K562 (cell line): ENCODE results near the gene ZC3HAV1L. TPM values are rescaled to one million over a fixed set of nuclear protein-coding genes. Genes with fewer than 3 reads are reported as not detected.
A peak's percentile ranks its signal among the peaks of the same experiment; 100 is the strongest.

Source experiments
- ATAC-seq: fragments of 200-7000 bp; cut with Tn5 transposase; 3 replicates; pipeline ENCODE4 v1.9.1; 2020; ENCODE audit warnings: moderate library complexity
- BruUV-seq: library from RNA; stranded (reverse); fragments of 400-500 nt; replicated peaks from 2 replicates; lab custom pipeline; 2021; lab: Mats Ljungman, UMichigan
- CTCF ChIA-PET: fragments of 300-600 bp; formaldehyde crosslinking; extraction: SDS; loops from one replicate; lab custom pipeline; 2021; ENCODE audit warnings: low intra/inter-chr PET ratio; lab: Yijun Ruan, JAX
- POLR2A ChIA-PET: fragments of 300-600, 350-650 bp; sonication (Branson Sonifier 250); formaldehyde crosslinking; extraction: SDS; loops from one replicate; lab custom pipeline; 2021; ENCODE audit warnings: antibody characterized with exemption, inconsistent platforms; lab: Yijun Ruan, JAX
- DNase-seq, 4 experiments: peaks; one replicate each; pipeline versions ENCODE4 v3.0.0 to v3.0.0-alpha.2; 2011 to 2018; ENCODE audit warnings: low spot score in 3 of 4, mixed read lengths in 3 of 4; ENCODE audit errors: extremely low read depth in 1 of 4
- FAIRE-seq: peaks from 2 replicates; lab custom pipeline; 2011; peaks lifted over from hg19 to GRCh38; lab: Jason Lieb, UNC
- H2AFZ ChIP-seq: 2 replicates; pipeline ENCODE4 v1.6.0; 2011; ENCODE audit warnings: low read depth, low read length, control low read depth, inconsistent platforms
- H3K27ac ChIP-seq: fragments of 200-600 bp; 3 replicates; pipeline ENCODE4 v1.8.0; 2011; ENCODE audit warnings: low read depth, mild to moderate bottlenecking, control low read depth, inconsistent platforms, low read length, moderate library complexity, mixed read lengths; ENCODE audit errors: extremely low read depth
- H3K27me3 ChIP-seq, 2 experiments: fragments of 300-600 bp in 1 of 2; 2 replicates in 1 of 2; 3 replicates in 1 of 2; pipeline versions ENCODE4 v1.6.0 to v1.8.0; 2011; ENCODE audit warnings: inconsistent platforms in 2 of 2, low read length in 2 of 2, mild to moderate bottlenecking in 1 of 2, mixed read lengths in 1 of 2, moderate library complexity in 1 of 2; ENCODE audit not compliant: control insufficient read depth in 2 of 2, insufficient read depth in 2 of 2
- H3K36me3 ChIP-seq: fragments of 300-600 bp; 3 replicates; pipeline ENCODE4 v1.8.0; 2011; ENCODE audit warnings: mild to moderate bottlenecking, low read length, inconsistent platforms; ENCODE audit not compliant: control insufficient read depth, insufficient read depth
- H3K4me1 ChIP-seq, 2 experiments: fragments of 200-600 bp in 1 of 2; replicated peaks in 1 of 2; 2 replicates in 1 of 2; 3 replicates in 1 of 2; pipeline versions ENCODE4 v1.5.1 to v1.8.0; 2011; ENCODE audit warnings: inconsistent platforms in 2 of 2, low read length in 2 of 2, mild to moderate bottlenecking in 1 of 2, mixed read lengths in 1 of 2, moderate library complexity in 1 of 2; ENCODE audit not compliant: control insufficient read depth in 2 of 2, insufficient read depth in 2 of 2
- H3K4me2 ChIP-seq: 2 replicates; pipeline ENCODE4 v1.6.1; 2011; ENCODE audit warnings: low read length, control low read depth, inconsistent platforms, mixed read lengths; ENCODE audit not compliant: insufficient read depth
- H3K4me3 ChIP-seq: fragments of 200-600 bp; sonication (generic), shearing (Covaris generic); 2 replicates; pipeline ENCODE4 v1.5.1; 2016; ENCODE audit warnings: control low read depth, inconsistent platforms
- H3K79me2 ChIP-seq: fragments of 200-600 bp; 3 replicates; pipeline ENCODE4 v1.8.0; 2011; ENCODE audit warnings: low read length, inconsistent platforms; ENCODE audit not compliant: control insufficient read depth, insufficient read depth
- H3K9ac ChIP-seq, 2 experiments: 2 replicates each; pipeline versions ENCODE4 v1.6.0 to v1.6.1; 2011; ENCODE audit warnings: low read depth in 2 of 2, low read length in 2 of 2, control low read depth in 1 of 2, inconsistent platforms in 1 of 2, mild to moderate bottlenecking in 1 of 2, mixed read lengths in 1 of 2; ENCODE audit not compliant: insufficient read depth in 1 of 2
- H3K9me1 ChIP-seq: one replicate; pipeline ENCODE4 v1.6.0; 2011; ENCODE audit warnings: inconsistent platforms, mild to moderate bottlenecking, low read length, moderate library complexity; ENCODE audit not compliant: control insufficient read depth, insufficient read depth
- H3K9me3 ChIP-seq: replicated peaks from 2 replicates; pipeline ENCODE4 v1.5.1; 2011; ENCODE audit warnings: low read depth, low read length, inconsistent platforms; ENCODE audit not compliant: control insufficient read depth, insufficient read depth
- H4K20me1 ChIP-seq: replicated peaks from 2 replicates; pipeline ENCODE4 v1.6.1; 2011; ENCODE audit warnings: low read length, inconsistent platforms, mixed read lengths; ENCODE audit not compliant: control insufficient read depth, insufficient read depth
- CEBPG ChIP-seq, 3 experiments: fragments of 200-800 bp in 1 of 3; sonication (Bioruptor generic) in 1 of 3; sonication (generic) in 1 of 3; formaldehyde crosslinking in 1 of 3; IDR thresholded peaks in 2 of 3; conservative IDR thresholded peaks in 1 of 3; 2 replicates each; pipeline versions ENCODE4 v1.6.1 to v1.8.0; 2016 to 2022; ENCODE audit warnings: missing compliant biosample characterization in 2 of 3, missing genetic modification characterization in 2 of 3, mild to moderate bottlenecking in 1 of 3, missing genetic modification reagents in 1 of 3
- SOX6 ChIP-seq: fragments of 450-650 bp; IDR thresholded peaks from 2 replicates; pipeline ENCODE4 v1.6.1; 2014; ENCODE audit warnings: mild to moderate bottlenecking
- ZBED1 ChIP-seq: IDR thresholded peaks from 2 replicates; pipeline ENCODE4 v1.6.1; 2014
- WGBS: fragments of 100-300 bp; shearing (Covaris generic); methylation state at CpG from one replicate; pipeline ENCODE4 v1.1.6; 2016; ENCODE audit warnings: low coverage, mixed read lengths; ENCODE audit not compliant: insufficient coverage; ENCODE audit errors: missing lambda C conversion rate; 5-methylcytosine and 5-hydroxymethylcytosine counted together
- in situ Hi-C: fragments of 300-500 bp; cut with MboI; formaldehyde crosslinking; loops from 4 replicates; pipeline ENCODE4 v1.15.0; 2018; ENCODE audit warnings: inconsistent platforms, mixed read lengths
- intact Hi-C: fragments of 100-400 bp; cut with micrococcal nuclease; formaldehyde crosslinking; loops from 2 replicates; pipeline ENCODE4 v1.14.2; 2022
- polyA plus RNA-seq, 8 experiments: library from polyadenylated mRNA; depleted of rRNA in 4 of 8; stranded (reverse) in 5 of 8; unstranded in 3 of 8; fragments of >200 nt; fragmentation: Nextera tagmentation in 2 of 8; fragmentation: Illumina TruSeq in 1 of 8; extraction: Ambion mirVana in 2 of 8; extraction: Trizol in 1 of 8; gene quantifications; 2 replicates each; pipeline versions ENCODE4 v1.2.1 to v1.2.3, GENCODE V29; 2011 to 2014; ENCODE audit warnings: inconsistent platforms in 1 of 8, missing spikeins in 1 of 8
- total RNA-seq, 7 experiments: library from RNA; depleted of rRNA in 6 of 7; stranded (reverse); fragments of >200 nt in 6 of 7; fragmentation: Illumina TruSeq in 2 of 7; extraction: Trizol in 2 of 7; gene quantifications; 2 replicates each; pipeline versions ENCODE4 v1.2.1 to v1.2.3, GENCODE V29; 2011 to 2021; ENCODE audit warnings: low replicate concordance in 1 of 7
- TF ChIP-seq, protein P1 (sequence below), 2 experiments: fragments of 450-650 bp in 1 of 2; sonication (generic) in 1 of 2; formaldehyde crosslinking in 1 of 2; IDR thresholded peaks in 1 of 2; conservative IDR thresholded peaks in 1 of 2; 2 replicates each; pipeline versions ENCODE4 v1.6.1 to v1.8.1; 2016 to 2023; ENCODE audit warnings: mild to moderate bottlenecking in 2 of 2, moderate library complexity in 2 of 2, inconsistent platforms in 1 of 2, missing genetic modification reagents in 1 of 2

Gene ZC3HAV1L
- total and polyA plus RNA-seq, 9 of the 15 experiments (the other 6 are each of a cell fraction or from before 2014, with no cell fraction given): not detected

DNA sequence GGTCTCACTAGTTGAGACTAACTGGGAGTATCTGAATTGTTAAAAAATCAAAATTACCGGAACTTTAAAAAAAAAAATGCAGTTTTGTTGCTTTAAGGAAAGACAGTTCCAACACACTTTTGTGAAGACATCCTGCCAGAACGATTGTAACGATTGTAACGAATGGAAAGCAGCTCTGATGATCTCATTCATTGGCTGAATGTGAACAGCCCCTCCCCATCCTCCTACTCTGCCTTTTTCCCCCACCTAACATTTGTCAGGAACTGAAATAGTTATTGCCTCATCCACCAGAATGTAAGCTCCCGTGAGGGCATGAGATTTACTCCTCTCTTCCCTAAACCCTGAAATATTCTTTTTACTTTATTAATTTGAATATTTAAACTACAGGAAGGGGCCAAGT, 23.1 kb upstream of the ZC3HAV1L start:
- Histone ChIP-seq H4K20me1 (no peaks in the 10 kb centered on the region), H3K4me2 (no peak overlapping the region), H3K9me3 (no peaks in the 10 kb centered on the region), H3K9me1 (no peaks in the 10 kb centered on the region), H3K79me2 (no peaks in the 10 kb centered on the region), H3K9ac (no peak overlapping the region), H3K4me1 (peaks cover 0 to 3% of the 10 kb centered on the region in 2 experiments; a peak in 1 of 5 replicates), H3K27me3 (no peaks in the 10 kb centered on the region), H2AFZ (no peak overlapping the region), H3K4me3 (no peak overlapping the region), H3K27ac (no peak overlapping the region), H3K36me3 (peaks cover 89% of the 10 kb centered on the region)
- ChIA-PET CTCF (no interaction called here), POLR2A (interaction anchor here (1.4 to 2.2 kb wide), 3 partner anchors 10 to 20 kb away, joined by 3 to 6 read pairs (median 5); no protein-coding TSS in a partner anchor)
- in situ Hi-C loops (no loop called here), intact Hi-C loops (loop anchor here (5.0 kb wide), 1 partner anchor 42 kb away; no protein-coding TSS in a partner anchor)
- DNase-seq: no peak
- WGBS: 79% methylated on average over 5 of the region's 5 CpGs
- no TSS peak for BruUV-seq
- FAIRE-seq: no peak
- no peak for TF ChIP-seq CEBPG (CRISPR knock-in tag; IDR thresholded peaks at IDR 0.05)
- 0 out of 4 replicates have a peak, but pooled peaks of 1 of the 2 experiments have one; percentile 28 for TF ChIP-seq CEBPG (tag; conservative IDR thresholded peaks at IDR 0.05 in 1 of 2, IDR thresholded peaks at IDR 0.05 in 1 of 2)
- TF ChIP-seq ZBED1: no peak
- TF ChIP-seq SOX6: no peak
- TF ChIP-seq, protein P1, sequence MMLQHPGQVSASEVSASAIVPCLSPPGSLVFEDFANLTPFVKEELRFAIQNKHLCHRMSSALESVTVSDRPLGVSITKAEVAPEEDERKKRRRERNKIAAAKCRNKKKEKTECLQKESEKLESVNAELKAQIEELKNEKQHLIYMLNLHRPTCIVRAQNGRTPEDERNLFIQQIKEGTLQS (IDR thresholded peaks at IDR 0.05): peak; percentile 31; the same call in 1 of the 2 replicates
- TF ChIP-seq, protein P1 (CRISPR knock-in tag; conservative IDR thresholded peaks at IDR 0.05): no peak
- ATAC-seq: no peak
